Duodenal mucosa (tissue), 2 donors: ENCODE data around the gene PALMD.

Source experiments
- H3K27ac ChIP-seq: one replicate; pipeline ENCODE4 v1.7.0; 2013; ENCODE audit warnings: low read depth, low read length
- H3K27me3 ChIP-seq, 2 donors: one replicate each; pipeline ENCODE4 v1.7.0; 2013; ENCODE audit warnings: low read length in 2 of 2, control low read depth in 1 of 2; ENCODE audit not compliant: insufficient read depth in 2 of 2, control insufficient read depth in 1 of 2
- H3K36me3 ChIP-seq, 2 donors: one replicate each; pipeline ENCODE4 v1.7.0; 2013; ENCODE audit warnings: low read length in 2 of 2, control low read depth in 1 of 2; ENCODE audit not compliant: insufficient read depth in 2 of 2, control insufficient read depth in 1 of 2
- H3K4me1 ChIP-seq, 2 donors: one replicate each; pipeline ENCODE4 v1.7.0; 2013; ENCODE audit warnings: low read length in 2 of 2, control low read depth in 1 of 2; ENCODE audit not compliant: insufficient read depth in 2 of 2, control insufficient read depth in 1 of 2
- H3K4me3 ChIP-seq, 2 donors: one replicate each; pipeline ENCODE4 v1.7.0; 2013; ENCODE audit warnings: low read length in 2 of 2, low read depth in 1 of 2
- H3K9ac ChIP-seq, 2 donors: one replicate each; pipeline ENCODE4 v1.7.0; 2013; ENCODE audit warnings: low read length in 2 of 2, low read depth in 1 of 2
- H3K9me3 ChIP-seq, 2 donors: one replicate each; pipeline ENCODE4 v1.7.0; 2013; ENCODE audit warnings: low read length in 2 of 2, control low read depth in 1 of 2; ENCODE audit not compliant: control insufficient read depth in 1 of 2

Gene PALMD

DNA sequence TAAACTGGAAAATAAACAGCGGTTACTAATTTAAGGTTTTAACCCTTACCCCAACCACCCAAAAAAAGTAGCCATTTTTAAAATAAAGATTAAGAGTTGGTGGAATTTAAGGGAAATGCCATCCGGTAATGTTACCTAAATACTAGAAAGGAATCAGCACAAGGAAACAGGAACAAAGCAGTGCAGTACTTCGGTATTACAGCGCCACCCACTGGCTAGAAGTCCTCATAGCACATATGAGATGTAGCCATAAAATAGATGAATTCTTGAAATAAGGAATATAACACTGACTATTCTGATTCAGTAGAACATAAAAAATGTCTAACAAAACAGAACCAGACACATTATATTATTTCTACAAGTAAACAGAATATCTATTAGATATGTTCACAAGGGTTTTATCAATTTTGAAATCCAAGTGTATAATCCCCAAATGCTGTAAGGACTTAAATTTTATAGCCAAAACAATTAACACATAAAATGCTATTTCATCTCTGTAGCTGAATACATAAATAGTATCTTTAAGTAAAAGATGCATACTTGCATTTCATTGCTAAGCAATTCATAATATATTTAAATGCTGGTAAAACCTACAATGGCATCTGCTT lies 61.7 kb downstream of the PALMD start:
- Histone ChIP-seq H3K4me3 (no peak overlapping the region), H3K27me3 (no peaks in the 10 kb centered on the region), H3K9ac (no peak overlapping the region), H3K9me3 (no peaks in the 10 kb centered on the region), H3K4me1 (peaks cover 0 to 7% of the 10 kb centered on the region in 2 donors), H3K36me3 (peaks cover 0 to 5% of the 10 kb centered on the region in 2 donors), H3K27ac (no peak overlapping the region)

DNA sequence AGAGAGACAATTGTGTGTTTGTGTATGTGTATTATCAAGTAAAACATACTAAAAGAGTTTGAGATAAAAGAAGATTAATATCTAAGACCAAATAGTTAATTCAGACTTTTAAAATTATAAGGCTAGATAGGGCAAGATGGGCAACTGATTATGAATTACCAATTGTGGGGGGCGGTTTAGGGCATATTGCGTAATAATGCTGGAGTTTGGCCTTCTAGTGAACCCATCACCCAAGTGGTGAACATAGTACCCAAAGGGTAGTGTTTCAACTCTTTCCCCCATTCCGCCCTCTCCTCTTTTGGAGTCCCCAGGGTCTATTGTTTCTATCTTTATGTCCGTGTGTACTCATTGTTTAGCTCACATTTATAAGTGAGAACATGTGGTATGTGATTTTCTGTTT lies 65.1 kb downstream of the PALMD start:
- H3K36me3 ChIP-seq, result peaks cover 0 to 5% of the 10 kb centered on the region in 2 donors

DNA sequence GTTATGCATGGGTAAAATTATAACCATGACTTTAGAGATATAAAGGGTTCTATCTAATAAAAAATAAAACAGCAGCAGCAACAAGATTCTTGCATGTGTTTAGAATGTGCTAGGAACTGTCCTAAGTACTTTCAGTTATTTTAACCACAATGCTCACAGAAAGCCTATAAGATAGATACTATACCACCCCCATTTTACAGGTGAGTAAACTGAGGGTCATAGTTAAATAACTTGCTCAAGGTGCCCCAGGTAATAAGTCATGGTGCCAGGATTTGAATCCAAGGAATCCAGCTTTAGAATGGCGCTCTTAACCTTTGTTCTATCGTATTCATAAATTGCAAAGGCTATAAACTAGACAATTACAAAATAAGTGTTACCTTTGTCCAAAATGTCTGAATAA lies 67.1 kb downstream of the PALMD start:
- H3K36me3 ChIP-seq, result peaks cover 0 to 14% of the 10 kb centered on the region in 2 donors

More for the DNA sequence above, 65.1 kb downstream of the PALMD start:
- Histone ChIP-seq H3K4me1 (no peaks in the 10 kb centered on the region), H3K4me3 (no peak overlapping the region), H3K9me3 (no peaks in the 10 kb centered on the region), H3K27me3 (no peaks in the 10 kb centered on the region), H3K9ac (no peak overlapping the region), H3K27ac (no peak overlapping the region)

DNA sequence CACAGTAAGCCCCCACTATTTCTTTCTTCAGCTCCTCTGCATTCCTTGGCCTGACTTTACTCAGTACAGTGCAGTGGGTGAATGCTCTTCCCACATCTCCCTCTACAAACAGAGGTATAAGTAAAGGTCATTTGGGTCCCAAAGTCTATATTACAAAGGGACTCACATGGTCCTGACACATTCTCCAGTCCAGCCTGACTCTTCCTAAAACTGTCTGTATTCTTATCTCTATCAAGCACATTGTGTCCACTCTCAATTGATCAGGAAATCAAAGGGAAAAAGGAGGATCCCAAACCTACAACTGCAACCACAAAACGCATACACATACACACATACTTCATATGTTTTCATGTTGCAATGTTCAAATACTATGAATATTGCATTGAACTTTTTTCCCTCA lies 71.1 kb downstream of the PALMD start:
- Histone ChIP-seq H3K36me3 (peaks cover 0 to 9% of the 10 kb centered on the region in 2 donors), H3K9me3 (no peaks in the 10 kb centered on the region), H3K4me1 (no peaks in the 10 kb centered on the region), H3K4me3 (no peak overlapping the region), H3K9ac (no peak overlapping the region), H3K27ac (no peak overlapping the region), H3K27me3 (no peaks in the 10 kb centered on the region)

More for the DNA sequence above, 67.1 kb downstream of the PALMD start:
- H3K27me3 ChIP-seq, result no peaks in the 10 kb centered on the region
- no peak overlapping the region for H3K9ac ChIP-seq
- H3K4me3 ChIP-seq, result no peak overlapping the region
- no peaks in the 10 kb centered on the region for H3K4me1 ChIP-seq
- H3K9me3 ChIP-seq, result no peaks in the 10 kb centered on the region
- H3K27ac ChIP-seq, result no peak overlapping the region

- H3K4me3 ChIP-seq, result no peak overlapping the region
- no peak overlapping the region for H3K27ac ChIP-seq
- H3K9me3 ChIP-seq, result no peaks in the 10 kb centered on the region
- no peak overlapping the region for H3K9ac ChIP-seq
- no peaks in the 10 kb centered on the region for H3K27me3 ChIP-seq
- peaks cover 0 to 7% of the 10 kb centered on the region in 2 donors for H3K4me1 ChIP-seq
- peaks cover 0 to 4% of the 10 kb centered on the region in 2 donors for H3K36me3 ChIP-seq
Observed at GRCh38 chr1:99723251-99723650, 77.3 kb downstream of the PALMD start.

- Histone ChIP-seq H3K36me3 (peaks cover 0 to 4% of the 10 kb centered on the region in 2 donors), H3K9me3 (no peaks in the 10 kb centered on the region), H3K4me1 (peaks cover 0 to 7% of the 10 kb centered on the region in 2 donors), H3K27me3 (no peaks in the 10 kb centered on the region), H3K4me3 (no peak overlapping the region), H3K27ac (no peak overlapping the region), H3K9ac (no peak overlapping the region)
Observed at GRCh38 chr1:99725996-99726395, 80.1 kb downstream of the PALMD start.

- H3K27ac ChIP-seq, result no peak overlapping the region
Observed at GRCh38 chr1:99726407-99726806, 80.5 kb downstream of the PALMD start.

GRCh38 chr1:99726818-99727217 lies 80.9 kb downstream of the PALMD start:
- peaks cover 0 to 7% of the 10 kb centered on the region in 2 donors for H3K4me1 ChIP-seq
- no peak overlapping the region for H3K9ac ChIP-seq
- no peaks in the 10 kb centered on the region for H3K9me3 ChIP-seq
- no peaks in the 10 kb centered on the region for H3K27me3 ChIP-seq
- H3K27ac ChIP-seq, result no peak overlapping the region
- H3K36me3 ChIP-seq, result peaks cover 0 to 4% of the 10 kb centered on the region in 2 donors
- no peak overlapping the region for H3K4me3 ChIP-seq

More at GRCh38 chr1:99726407-99726806, 80.5 kb downstream of the PALMD start:
- no peak overlapping the region for H3K4me3 ChIP-seq
- no peak overlapping the region for H3K9ac ChIP-seq
- H3K27me3 ChIP-seq, result no peaks in the 10 kb centered on the region
- peaks cover 0 to 7% of the 10 kb centered on the region in 2 donors for H3K4me1 ChIP-seq
- H3K9me3 ChIP-seq, result no peaks in the 10 kb centered on the region
- H3K36me3 ChIP-seq, result peaks cover 0 to 4% of the 10 kb centered on the region in 2 donors

DNA sequence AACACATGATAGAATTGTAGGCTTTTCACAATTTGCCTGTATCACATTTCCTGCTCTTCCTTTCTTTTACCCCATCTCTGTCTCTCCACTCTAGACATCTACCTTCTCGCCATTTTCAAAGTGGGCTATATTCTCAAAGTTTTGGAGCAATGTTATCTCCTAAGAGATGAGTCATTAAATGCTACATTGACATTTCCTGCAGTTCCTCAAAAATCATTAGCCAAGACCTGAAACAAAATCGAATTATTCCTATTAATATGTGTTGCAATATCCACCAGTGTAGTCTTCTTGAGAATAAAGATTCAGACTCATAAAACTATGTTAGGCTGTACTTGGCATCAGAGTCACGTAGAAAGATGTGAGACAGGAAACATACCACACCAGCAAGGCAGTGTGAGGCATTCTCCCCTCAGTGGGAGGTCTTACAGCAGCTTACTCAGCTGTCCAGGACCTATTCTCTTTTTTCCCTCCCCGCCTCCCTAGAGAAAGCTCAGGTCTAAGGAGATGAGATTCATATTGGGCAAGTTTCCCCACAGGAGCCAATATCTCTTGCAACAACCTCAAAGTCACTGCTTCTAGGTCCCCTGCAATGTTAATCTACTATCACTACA lies 81.8 kb downstream of the PALMD start:
- no peak overlapping the region for H3K9ac ChIP-seq
- no peaks in the 10 kb centered on the region for H3K27me3 ChIP-seq
- H3K27ac ChIP-seq, result no peak overlapping the region
- H3K4me1 ChIP-seq, result peaks cover 0 to 7% of the 10 kb centered on the region in 2 donors
- no peak overlapping the region for H3K4me3 ChIP-seq
- no peaks in the 10 kb centered on the region for H3K9me3 ChIP-seq
- peaks cover 0 to 4% of the 10 kb centered on the region in 2 donors for H3K36me3 ChIP-seq

DNA sequence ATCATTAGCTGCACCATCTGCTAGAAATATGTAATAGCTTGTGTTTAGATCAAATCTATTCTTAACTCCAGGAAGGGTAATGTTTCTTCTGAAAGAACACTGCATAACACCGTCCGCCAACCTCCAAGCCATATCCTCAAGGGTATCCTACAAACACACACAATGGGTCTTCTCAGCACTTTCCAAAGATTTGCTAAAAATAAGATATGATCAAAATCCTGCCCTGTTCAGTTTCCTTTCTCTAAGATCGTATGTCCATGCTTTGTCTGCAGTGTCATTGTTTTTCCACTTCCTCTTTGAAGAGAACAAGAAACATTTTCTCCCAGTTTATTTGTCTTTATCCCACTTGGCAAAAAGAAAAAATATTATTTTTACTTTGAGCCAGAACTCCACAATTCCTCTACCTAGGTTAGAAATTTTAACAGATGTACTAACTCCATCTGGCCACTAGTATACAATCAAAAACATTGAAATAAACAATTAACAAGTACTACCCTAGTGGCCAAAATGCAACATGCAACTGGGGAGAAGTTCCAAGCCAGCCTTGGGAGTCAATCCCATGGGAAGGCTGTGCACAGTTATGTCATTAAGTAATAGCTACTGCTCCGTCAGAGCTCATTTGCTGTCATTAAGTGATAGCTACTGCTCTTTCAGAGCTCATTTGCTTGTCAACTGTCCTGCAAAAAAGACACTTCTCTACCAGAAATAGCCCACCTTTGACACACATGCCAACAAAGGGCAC lies 82.8 kb downstream of the PALMD start:
- peaks cover 0 to 4% of the 10 kb centered on the region in 2 donors for H3K36me3 ChIP-seq
- no peak overlapping the region for H3K9ac ChIP-seq
- H3K27me3 ChIP-seq, result no peaks in the 10 kb centered on the region
- no peaks in the 10 kb centered on the region for H3K9me3 ChIP-seq
- no peak overlapping the region for H3K27ac ChIP-seq
- peaks cover 0 to 7% of the 10 kb centered on the region in 2 donors for H3K4me1 ChIP-seq
- H3K4me3 ChIP-seq, result no peak overlapping the region
